Pancreas (tissue), 10 donors: ENCODE data around the gene PPFIA2. TPM values are rescaled to one million over a fixed set of nuclear protein-coding genes. Genes with fewer than 3 reads are reported as not detected.
"Not testable (repeated sequence)": the region's sequence is repeated elsewhere in the genome, so short reads cannot be mapped to it uniquely, and the experiment has no call there.

ENCODE experiments used
- ATAC-seq, 4 donors: fragments of 200-7000 bp; cut with Tn5 transposase; one replicate each; pipeline versions ENCODE4 v1.8.0 to v1.9.1; 2020; ENCODE audit warnings: mild to moderate bottlenecking in 4 of 4, moderate library complexity in 4 of 4
- DNase-seq, 6 donors: peaks; one replicate each; pipeline ENCODE4 v3.0.0-alpha.2; 2020
- FAIRE-seq: peaks from 2 replicates; lab custom pipeline; 2012; peaks lifted over from hg19 to GRCh38; lab: Jason Lieb, UNC
- H3K27ac ChIP-seq, 4 donors: fragments of 200-600 bp; sonication (generic); 1 replicate in 3 of 4; 2 replicates in 1 of 4; pipeline versions ENCODE4 v1.5.0 to v1.8.0; 2020
- H3K27me3 ChIP-seq, 4 donors: fragments of 200-600 bp; one replicate each; pipeline ENCODE4 v1.8.0; 2021
- H3K36me3 ChIP-seq, 3 donors: fragments of 200-600 bp; sonication (generic) in 1 of 3; one replicate each; pipeline versions ENCODE4 v1.5.0 to v1.8.0; 2020 to 2021
- H3K4me1 ChIP-seq, 3 donors: fragments of 200-600 bp; one replicate each; pipeline ENCODE4 v1.8.0; 2021
- H3K4me3 ChIP-seq, 4 donors: fragments of 200-600 bp; sonication (generic) in 2 of 4; one replicate each; pipeline versions ENCODE4 v1.5.0 to v1.8.0; 2020 to 2021
- H3K9me3 ChIP-seq, 4 donors: fragments of 200-600 bp; one replicate each; pipeline ENCODE4 v1.8.0; 2021
- WGBS, 2 donors: extraction: QIAGEN DNeasy Blood & Tissue Kit; methylation state at CpG; one replicate each; pipeline ENCODE4 v1.1.7; 2013; 5-methylcytosine and 5-hydroxymethylcytosine counted together
- intact Hi-C, 3 donors: fragments of 100-400 bp; cut with DNase I; formaldehyde crosslinking; loops; one replicate each; pipeline versions ENCODE4 v1.11.1 to v1.14.2; 2022
- polyA plus RNA-seq, 2 donors: library from polyadenylated mRNA; stranded (reverse); fragments of 200-250 nt; gene quantifications; one replicate each; pipeline ENCODE4 v1.2.3, GENCODE V29; 2013
- total RNA-seq, 6 donors: library from RNA; stranded (reverse); fragmentation: NEBNext Ultra II Directional in 4 of 6; extraction: Animal tissue kit (Norgen Biotek cat#: 25700) in 4 of 6; gene quantifications; one replicate each; pipeline versions ENCODE4 v1.2.1 to v1.2.4, GENCODE V29; 2021 to 2023
- TF ChIP-seq, protein P1 (sequence below), 4 donors: fragments of 200-600 bp; sonication (generic) in 3 of 4; IDR thresholded peaks; one replicate each; pipeline versions ENCODE4 v1.5.0 to v1.8.0; 2021; ENCODE audit warnings: antibody characterized with exemption in 4 of 4
- donor health status: healthy with polysubstance abuse.
- donor health status: DM: no; HTN: no; CAD: no; lungs with moderate emphysema.
- donor health status: DM: no; HTN: no; CAD: no.
- donor health status: control.
- donor health status: control.
- donor health status: Bipolar disorder and iron deficiency.
- donor health status: DM: yes; HTN: yes; CAD: no.
- donor health status: DM: no; HTN: no; CAD: no.
- donor health status: DM: no; HTN: no; CAD: no.
- donor health status: DM: yes; HTN: yes; CAD: no.

Gene PPFIA2
- total and polyA plus RNA-seq, 8 donors: 0.35 to 1.9 (median 0.55) TPM; not detected in 1

DNA sequence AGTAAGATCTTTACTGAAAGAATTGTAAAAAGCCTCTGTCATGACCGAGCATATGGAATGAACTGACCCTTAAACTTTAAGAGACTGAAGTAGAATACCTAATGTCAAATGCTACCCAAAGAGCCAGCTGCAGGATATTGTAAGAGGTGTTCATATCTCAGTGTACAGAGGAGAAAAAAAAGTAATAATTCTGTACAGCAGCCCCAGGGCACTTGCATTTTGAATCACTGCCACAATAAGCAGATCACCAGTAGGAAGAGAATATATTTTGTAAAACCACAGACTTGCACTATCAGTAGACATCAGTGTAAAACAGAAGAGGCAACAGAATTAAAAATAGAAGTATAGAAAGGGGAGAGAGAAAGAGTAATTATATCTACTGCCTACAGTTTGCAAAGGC lies 162.6 kb downstream of the PPFIA2 start:
- DNase-seq (no peak), FAIRE-seq (no peak), ATAC-seq (no peak)
- 41 to 53% methylated on average over 1 of the region's 1 CpG for WGBS, 2 donors
- intact Hi-C loops: no loop called here
- Histone ChIP-seq H3K36me3 (no peaks in the 10 kb centered on the region), H3K4me1 (no peaks in the 10 kb centered on the region), H3K27me3 (no peaks in the 10 kb centered on the region), H3K27ac (no peak overlapping the region), H3K9me3 (no peaks in the 10 kb centered on the region), H3K4me3 (no peak overlapping the region)
- TF ChIP-seq, protein P1, sequence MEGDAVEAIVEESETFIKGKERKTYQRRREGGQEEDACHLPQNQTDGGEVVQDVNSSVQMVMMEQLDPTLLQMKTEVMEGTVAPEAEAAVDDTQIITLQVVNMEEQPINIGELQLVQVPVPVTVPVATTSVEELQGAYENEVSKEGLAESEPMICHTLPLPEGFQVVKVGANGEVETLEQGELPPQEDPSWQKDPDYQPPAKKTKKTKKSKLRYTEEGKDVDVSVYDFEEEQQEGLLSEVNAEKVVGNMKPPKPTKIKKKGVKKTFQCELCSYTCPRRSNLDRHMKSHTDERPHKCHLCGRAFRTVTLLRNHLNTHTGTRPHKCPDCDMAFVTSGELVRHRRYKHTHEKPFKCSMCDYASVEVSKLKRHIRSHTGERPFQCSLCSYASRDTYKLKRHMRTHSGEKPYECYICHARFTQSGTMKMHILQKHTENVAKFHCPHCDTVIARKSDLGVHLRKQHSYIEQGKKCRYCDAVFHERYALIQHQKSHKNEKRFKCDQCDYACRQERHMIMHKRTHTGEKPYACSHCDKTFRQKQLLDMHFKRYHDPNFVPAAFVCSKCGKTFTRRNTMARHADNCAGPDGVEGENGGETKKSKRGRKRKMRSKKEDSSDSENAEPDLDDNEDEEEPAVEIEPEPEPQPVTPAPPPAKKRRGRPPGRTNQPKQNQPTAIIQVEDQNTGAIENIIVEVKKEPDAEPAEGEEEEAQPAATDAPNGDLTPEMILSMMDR (IDR thresholded peaks at IDR 0.05): no peak

DNA sequence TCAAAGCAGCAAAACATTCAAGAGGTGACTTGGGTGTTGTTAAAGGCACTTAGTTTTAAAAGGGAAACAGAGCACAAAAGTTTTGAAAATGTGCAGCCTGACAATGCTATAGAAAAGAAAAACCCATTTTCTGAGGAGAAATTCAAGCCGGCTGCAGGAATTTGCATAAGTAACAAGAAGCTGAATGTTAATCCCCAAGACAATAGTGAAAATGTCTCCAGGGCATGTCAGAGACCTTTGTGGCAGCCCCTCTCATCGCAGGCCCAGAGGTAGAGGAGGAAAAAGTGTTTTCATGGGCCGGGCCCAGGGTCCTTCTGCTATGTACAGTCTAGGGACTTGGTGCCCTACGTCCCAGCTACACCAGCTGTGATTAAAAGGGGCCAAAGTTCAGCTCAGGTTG lies 167.9 kb downstream of the PPFIA2 start:
- no peaks in the 10 kb centered on the region for H3K27me3 ChIP-seq
- H3K36me3 ChIP-seq: no peaks in the 10 kb centered on the region
- H3K4me1 ChIP-seq: no peaks in the 10 kb centered on the region
- FAIRE-seq (no peak), ATAC-seq (no peak), DNase-seq (no peak)
- no peak overlapping the region for H3K4me3 ChIP-seq
- intact Hi-C loops: no loop called here
- WGBS, 2 donors: 59 to 67% methylated on average over 4 of the region's 4 CpGs
- no peak overlapping the region for H3K27ac ChIP-seq
- H3K9me3 ChIP-seq: no peaks in the 10 kb centered on the region
- TF ChIP-seq, protein P1 (IDR thresholded peaks at IDR 0.05): no peak

DNA sequence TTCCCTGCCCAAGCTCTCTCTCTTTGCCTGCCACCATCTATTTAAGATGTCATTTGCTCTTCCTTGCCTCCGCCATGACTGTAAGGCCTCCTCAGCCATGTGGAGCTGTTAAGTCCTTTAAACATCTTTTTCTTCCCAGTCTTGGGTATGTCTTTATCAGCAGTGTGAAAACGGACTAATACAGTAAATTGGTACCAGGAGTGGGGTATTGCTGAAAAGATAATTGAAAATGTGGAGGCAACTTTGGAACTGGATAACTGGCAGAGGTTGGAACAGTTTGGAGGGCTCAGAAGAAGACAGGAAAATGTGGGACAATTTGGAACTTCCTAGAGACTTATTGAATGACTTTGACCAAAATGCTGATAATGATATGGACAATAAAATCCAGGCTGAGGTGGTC lies 168.4 kb downstream of the PPFIA2 start:
- H3K36me3 ChIP-seq, ATAC-seq, DNase-seq, H3K27me3 ChIP-seq, H3K9me3 ChIP-seq, H3K4me1 ChIP-seq, FAIRE-seq, intact Hi-C loops, H3K27ac ChIP-seq, H3K4me3 ChIP-seq: not testable (repeated sequence)
- 64 to 68% methylated on average over 2 of the region's 2 CpGs for WGBS, 2 donors

DNA sequence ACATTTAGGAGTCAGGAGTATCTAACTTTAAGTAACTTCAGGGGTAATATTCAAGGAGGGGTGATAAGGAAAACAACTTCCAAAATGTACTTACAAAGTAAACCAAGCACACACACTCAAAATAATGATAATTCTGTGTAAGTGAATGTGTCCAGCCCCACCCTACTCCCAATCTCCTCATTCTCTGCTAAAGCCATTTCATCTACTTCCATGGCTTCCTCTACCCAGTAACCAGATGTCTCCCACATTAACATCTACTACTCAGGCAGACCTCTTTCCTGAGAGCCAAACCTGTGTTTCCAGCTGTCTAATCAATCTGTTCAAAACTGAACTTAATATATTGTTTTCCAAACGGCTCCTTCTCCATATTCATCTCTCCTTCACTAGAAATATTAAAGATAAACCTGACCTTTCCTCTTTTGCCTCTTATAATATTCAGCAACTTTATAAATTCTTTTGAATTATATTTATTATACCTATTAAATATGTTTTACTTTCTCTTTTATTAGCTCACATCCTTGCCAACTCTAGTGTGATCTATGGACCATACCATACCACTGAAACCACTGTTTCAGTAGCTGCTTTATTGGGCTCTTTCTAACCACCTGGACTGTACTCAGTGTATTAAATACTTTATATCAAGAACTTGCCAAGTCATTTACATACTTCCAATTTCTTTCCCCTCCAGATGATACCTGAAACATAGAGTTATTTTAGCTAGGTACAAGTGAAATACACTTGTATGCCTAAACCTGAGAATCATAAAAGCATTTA lies 170.7 kb downstream of the PPFIA2 start:
- Histone ChIP-seq H3K4me3 (no peak overlapping the region), H3K9me3 (no peaks in the 10 kb centered on the region), H3K36me3 (no peaks in the 10 kb centered on the region), H3K4me1 (no peaks in the 10 kb centered on the region), H3K27ac (no peak overlapping the region), H3K27me3 (no peaks in the 10 kb centered on the region)
- FAIRE-seq (no peak), ATAC-seq (no peak), DNase-seq (no peak)
- TF ChIP-seq, protein P1 (IDR thresholded peaks at IDR 0.05): no peak
- WGBS, 2 donors: 7 to 12% methylated on average over 1 of the region's 1 CpG
- intact Hi-C loops: no loop called here

DNA sequence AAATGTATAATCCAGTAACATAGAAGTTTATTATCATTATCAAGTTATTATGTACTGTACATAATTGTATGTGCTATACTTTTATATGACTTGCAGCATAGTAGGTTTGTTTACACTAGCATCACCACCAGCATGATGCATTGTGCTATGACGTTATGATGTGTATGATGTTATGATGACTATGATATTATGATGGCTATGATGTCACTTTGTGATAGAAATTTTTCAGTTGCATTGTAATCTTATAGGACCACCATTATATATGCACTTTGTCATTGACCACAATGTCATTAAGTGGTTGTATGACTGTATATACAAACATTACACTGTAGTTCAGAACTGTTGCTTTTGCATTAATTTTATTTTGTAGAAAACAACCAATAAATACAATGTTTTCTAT lies 173.4 kb downstream of the PPFIA2 start:
- no peaks in the 10 kb centered on the region for H3K27me3 ChIP-seq
- no peak overlapping the region for H3K4me3 ChIP-seq
- H3K27ac ChIP-seq: no peak overlapping the region
- intact Hi-C loops: no loop called here
- H3K9me3 ChIP-seq: no peaks in the 10 kb centered on the region
- no peak for ATAC-seq
- WGBS, 2 donors: 30 to 54% methylated on average over 1 of the region's 1 CpG
- no peak for FAIRE-seq
- no peaks in the 10 kb centered on the region for H3K36me3 ChIP-seq
- no peaks in the 10 kb centered on the region for H3K4me1 ChIP-seq
- TF ChIP-seq, protein P1 (IDR thresholded peaks at IDR 0.05): no peak
- no peak for DNase-seq
